WERI-Rb-1 (cell line): ENCODE results near the gene FAM184B.

ENCODE experiments used
- DNase-seq: peaks from one replicate; pipeline ENCODE4 v3.0.0-alpha.2; 2020
- H3K27ac ChIP-seq: fragments of 250-450 bp; sonication (Bioruptor Pico); 2 replicates; pipeline ENCODE4 v1.5.1; 2020; ENCODE audit warnings: mild to moderate bottlenecking, moderate library complexity
- H3K27me3 ChIP-seq: fragments of 250-450 bp; sonication (Bioruptor Pico); 2 replicates; pipeline ENCODE4 v1.5.1; 2021; ENCODE audit warnings: mild to moderate bottlenecking, low read depth, moderate library complexity; ENCODE audit not compliant: insufficient read depth, severe bottlenecking
- H3K36me3 ChIP-seq: fragments of 250-450 bp; sonication (Bioruptor Pico); 2 replicates; pipeline ENCODE4 v1.5.1; 2020; ENCODE audit warnings: mild to moderate bottlenecking, moderate library complexity
- H3K4me3 ChIP-seq: 2 replicates; pipeline ENCODE4 v1.5.1; 2011; ENCODE audit warnings: low read depth, mild to moderate bottlenecking, control low read depth, low read length
- H3K9me3 ChIP-seq: fragments of 250-450 bp; sonication (Bioruptor Pico); 2 replicates; pipeline ENCODE4 v1.5.1; 2021; ENCODE audit warnings: mild to moderate bottlenecking, moderate library complexity; ENCODE audit not compliant: severe bottlenecking
- CTCF ChIP-seq: IDR thresholded peaks from 2 replicates; pipeline ENCODE4 v1.5.1; 2011; ENCODE audit warnings: low read depth, mild to moderate bottlenecking, control low read depth, inconsistent platforms, low read length

Gene FAM184B

GRCh38 chr4:17781300-17782287 is at the start of gene FAM184B:
Gene FAM184B, minus strand, starts transcription at chr4:17781621. Its CDS starts 322 bp downstream, at chr4:17781299.
- peaks cover 6% of the 10 kb centered on the region for H3K27me3 ChIP-seq
- no peaks in the 10 kb centered on the region for H3K9me3 ChIP-seq
- no peak within 1 kb of the TSS for H3K27ac ChIP-seq
- H3K4me3 ChIP-seq: peak within 1 kb of the TSS; percentile 6
- DNase-seq: no peak
- no peak for TF ChIP-seq CTCF
- no peaks in the 10 kb centered on the region for H3K36me3 ChIP-seq

GRCh38 chr4:17823871-17824669 is 42.6 kb upstream of the FAM184B start:
- Histone ChIP-seq H3K36me3 (peaks cover 84% of the 10 kb centered on the region), H3K4me3 (no peak overlapping the region), H3K27me3 (no peaks in the 10 kb centered on the region), H3K9me3 (no peaks in the 10 kb centered on the region), H3K27ac (no peak overlapping the region)
- no peak for DNase-seq
- no peak for TF ChIP-seq CTCF

- Histone ChIP-seq H3K9me3 (no peaks in the 10 kb centered on the region), H3K4me3 (no peak overlapping the region), H3K27ac (no peak overlapping the region), H3K27me3 (no peaks in the 10 kb centered on the region), H3K36me3 (peaks cover 80% of the 10 kb centered on the region)
- no peak for DNase-seq
- TF ChIP-seq CTCF: peak; percentile 49
These were observed 35.6 kb upstream of the FAM184B start for GRCh38 chr4:17817027-17817426.

- Histone ChIP-seq H3K27me3 (no peaks in the 10 kb centered on the region), H3K36me3 (peaks cover 82% of the 10 kb centered on the region), H3K4me3 (no peak overlapping the region), H3K9me3 (no peaks in the 10 kb centered on the region), H3K27ac (no peak overlapping the region)
- TF ChIP-seq CTCF: no peak
- no peak for DNase-seq
These were observed 34.7 kb upstream of the FAM184B start for GRCh38 chr4:17816142-17816541.

GRCh38 chr4:17814140-17814539 is 32.7 kb upstream of the FAM184B start:
- TF ChIP-seq CTCF: no peak
- Histone ChIP-seq H3K27me3 (no peaks in the 10 kb centered on the region), H3K4me3 (no peak overlapping the region), H3K36me3 (peaks cover 78% of the 10 kb centered on the region), H3K27ac (no peak overlapping the region), H3K9me3 (no peaks in the 10 kb centered on the region)
- DNase-seq: no peak
